Bone marrow (tissue), 2 donors: Measurements from ENCODE around the gene TGFBR2.
A peak's percentile ranks its signal among the peaks of the same experiment; 100 is the strongest.

Experiments used
- DNase-seq, 2 donors: peaks; one replicate each; lab custom pipeline; 2025; lab: John Stamatoyannopoulos, UW

The TGFBR2 gene

GRCh38 chr3:30606301-30607031 lies at the start of gene TGFBR2:
Gene TGFBR2 (plus strand): TSS chr3:30606601. CDS start chr3:30606884, 283 bp downstream.
- DNase-seq = peak; percentile 73 to 91

- DNase-seq = no peak
Observed at GRCh38 chr3:30557746-30558303, 48.6 kb upstream of the TGFBR2 start.

GRCh38 chr3:30563956-30564355 lies 42.4 kb upstream of the TGFBR2 start:
- no peak for DNase-seq

- DNase-seq = no peak
Observed at GRCh38 chr3:30567139-30567753, 39.2 kb upstream of the TGFBR2 start.

- no peak for DNase-seq
Observed at GRCh38 chr3:30576946-30577345, 29.5 kb upstream of the TGFBR2 start.

- DNase-seq = no peak
Observed at GRCh38 chr3:30577788-30578187, 28.6 kb upstream of the TGFBR2 start.

- DNase-seq = peak in 1 of 2 donors; percentile 9
Observed at GRCh38 chr3:30578479-30578878, 27.9 kb upstream of the TGFBR2 start.

GRCh38 chr3:30578986-30579579 lies 27.3 kb upstream of the TGFBR2 start:
- DNase-seq = no peak

- no peak for DNase-seq
Observed at GRCh38 chr3:30581067-30581585, 25.3 kb upstream of the TGFBR2 start.

GRCh38 chr3:30581982-30582381 lies 24.4 kb upstream of the TGFBR2 start:
- DNase-seq = no peak

- DNase-seq = no peak
Observed at GRCh38 chr3:30583973-30584372, 22.4 kb upstream of the TGFBR2 start.

GRCh38 chr3:30585654-30586053 lies 20.7 kb upstream of the TGFBR2 start:
- no peak for DNase-seq

- no peak for DNase-seq
Observed at GRCh38 chr3:30586096-30586805, 20.1 kb upstream of the TGFBR2 start.

- DNase-seq = no peak
Observed at GRCh38 chr3:30586806-30587486, 19.5 kb upstream of the TGFBR2 start.

GRCh38 chr3:30587904-30588303 lies 18.5 kb upstream of the TGFBR2 start:
- DNase-seq = no peak

GRCh38 chr3:30596152-30596551 lies 10.2 kb upstream of the TGFBR2 start:
- DNase-seq = no peak

- no peak for DNase-seq
Observed at GRCh38 chr3:30597131-30597768, 9.2 kb upstream of the TGFBR2 start.

- DNase-seq = no peak
Observed at GRCh38 chr3:30597769-30598134, 8.6 kb upstream of the TGFBR2 start.

- no peak for DNase-seq
Observed at GRCh38 chr3:30598668-30599545, 7.5 kb upstream of the TGFBR2 start.

- no peak for DNase-seq
Observed at GRCh38 chr3:30600572-30600971, 5.8 kb upstream of the TGFBR2 start.
